ENCODE results near the gene APLF.

APLF gene, protein sequence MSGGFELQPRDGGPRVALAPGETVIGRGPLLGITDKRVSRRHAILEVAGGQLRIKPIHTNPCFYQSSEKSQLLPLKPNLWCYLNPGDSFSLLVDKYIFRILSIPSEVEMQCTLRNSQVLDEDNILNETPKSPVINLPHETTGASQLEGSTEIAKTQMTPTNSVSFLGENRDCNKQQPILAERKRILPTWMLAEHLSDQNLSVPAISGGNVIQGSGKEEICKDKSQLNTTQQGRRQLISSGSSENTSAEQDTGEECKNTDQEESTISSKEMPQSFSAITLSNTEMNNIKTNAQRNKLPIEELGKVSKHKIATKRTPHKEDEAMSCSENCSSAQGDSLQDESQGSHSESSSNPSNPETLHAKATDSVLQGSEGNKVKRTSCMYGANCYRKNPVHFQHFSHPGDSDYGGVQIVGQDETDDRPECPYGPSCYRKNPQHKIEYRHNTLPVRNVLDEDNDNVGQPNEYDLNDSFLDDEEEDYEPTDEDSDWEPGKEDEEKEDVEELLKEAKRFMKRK

DNA sequence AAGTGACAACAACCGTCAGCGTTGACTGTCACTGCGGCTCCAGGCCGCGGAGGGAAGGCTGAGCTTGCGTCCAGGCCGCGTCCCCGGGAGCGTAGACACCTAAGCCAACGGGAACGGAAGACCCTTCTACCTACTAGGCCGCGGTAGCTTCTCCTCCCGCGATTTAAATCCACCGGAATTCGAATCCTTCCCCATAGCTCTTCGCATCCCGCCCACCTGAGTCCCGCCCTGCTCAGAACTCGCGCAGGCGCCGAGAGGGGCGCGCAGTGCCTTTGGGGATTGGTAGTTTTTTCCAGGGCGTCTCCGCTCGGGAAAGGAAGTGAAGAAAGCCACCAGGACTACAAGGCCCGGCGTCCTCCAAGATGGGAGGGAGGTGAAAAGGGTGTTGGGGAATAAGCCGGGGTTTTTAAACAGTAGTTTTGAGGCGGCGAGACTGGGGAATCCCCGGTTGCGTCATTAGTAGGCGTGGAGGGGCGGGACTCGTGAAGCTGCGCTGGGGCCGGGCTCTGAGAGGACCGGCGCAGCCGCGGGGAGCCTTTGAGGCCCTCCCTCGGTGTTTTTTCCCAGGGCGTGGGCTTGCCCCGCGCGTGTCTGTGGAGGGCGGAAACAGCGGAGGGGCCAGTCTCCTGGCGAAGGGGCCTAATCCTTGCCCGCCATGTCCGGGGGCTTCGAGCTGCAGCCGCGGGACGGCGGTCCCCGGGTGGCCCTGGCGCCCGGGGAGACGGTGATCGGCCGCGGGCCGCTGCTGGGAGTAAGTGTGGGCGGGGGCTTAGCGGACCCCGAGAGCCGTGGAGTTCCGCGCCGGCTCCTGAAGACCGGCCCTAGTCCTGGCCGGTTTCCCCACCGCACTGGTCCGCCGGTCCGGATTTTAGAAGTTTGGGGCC is at the start of gene APLF, which contains the start of gene FBXO48:
Gene APLF, plus strand, starts transcription at position 509 of the 884 bp plus-strand sequence. Its CDS starts 147 bp downstream, at position 656.
Gene FBXO48, minus strand, starts transcription at position 218 of the 884 bp plus-strand sequence. CDS start 2,149 bp downstream, outside the sequence.
- DNase-seq (ENCODE audit: low read depth): peak; percentile 92

DNA sequence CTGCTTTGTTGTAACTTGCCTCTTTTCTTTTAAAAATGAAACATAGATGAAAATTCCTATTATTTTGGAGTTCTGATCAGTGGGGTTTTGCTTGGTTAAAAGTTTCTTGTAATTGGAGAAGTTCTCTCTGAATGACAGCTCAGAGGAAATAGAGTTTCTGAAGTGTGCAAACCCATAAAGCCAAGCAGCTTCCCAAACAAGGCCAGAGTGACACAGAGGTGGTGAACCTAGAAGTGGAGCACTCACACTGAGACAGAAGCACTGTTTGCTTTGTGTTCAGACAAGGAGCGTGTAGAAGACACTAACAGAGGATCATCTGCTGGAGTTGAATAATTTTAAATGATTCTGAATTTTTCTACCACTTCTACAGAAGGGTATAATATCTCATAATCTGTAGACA is 49.5 kb upstream of the APLF start:
- no peak for DNase-seq (ENCODE audit: low read depth)

- no peak for DNase-seq (ENCODE audit: low read depth)
These were observed 49.0 kb upstream of the APLF start for GRCh38 chr2:68418419-68418818.

GRCh38 chr2:68418855-68419254 is 48.5 kb upstream of the APLF start:
- no peak for DNase-seq (ENCODE audit: low read depth)

DNA sequence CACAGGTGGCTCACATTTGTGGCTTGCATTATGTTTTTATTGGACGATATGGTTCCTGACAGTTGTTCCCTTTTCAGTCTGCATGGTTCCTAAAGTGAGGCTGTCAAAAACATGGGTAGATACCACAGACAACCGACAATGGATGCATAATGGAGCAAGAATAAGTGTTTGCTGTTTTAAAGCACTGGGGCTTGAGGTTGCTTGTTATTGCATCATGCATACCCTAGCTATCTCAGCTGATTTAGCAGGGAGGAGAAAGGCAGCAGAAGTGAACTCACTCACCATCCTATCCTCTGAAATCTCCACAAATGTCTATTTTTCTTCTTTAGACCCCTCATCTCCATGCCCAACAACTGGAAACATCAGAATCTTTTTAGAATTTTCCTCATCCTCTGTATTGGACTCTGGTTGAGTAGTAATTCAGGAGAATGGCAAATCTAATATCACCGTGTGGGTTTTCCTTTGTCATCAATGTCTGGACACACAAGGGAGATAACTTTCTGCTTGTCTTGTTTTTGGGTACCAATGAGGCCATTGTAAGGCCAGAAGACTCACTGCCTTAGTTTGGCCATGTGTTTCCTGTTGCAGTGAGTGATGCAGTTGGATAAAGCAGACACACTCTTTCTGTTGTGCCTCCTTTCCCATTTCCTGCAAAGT is 47.0 kb upstream of the APLF start:
- no peak for DNase-seq (ENCODE audit: low read depth)

DNA sequence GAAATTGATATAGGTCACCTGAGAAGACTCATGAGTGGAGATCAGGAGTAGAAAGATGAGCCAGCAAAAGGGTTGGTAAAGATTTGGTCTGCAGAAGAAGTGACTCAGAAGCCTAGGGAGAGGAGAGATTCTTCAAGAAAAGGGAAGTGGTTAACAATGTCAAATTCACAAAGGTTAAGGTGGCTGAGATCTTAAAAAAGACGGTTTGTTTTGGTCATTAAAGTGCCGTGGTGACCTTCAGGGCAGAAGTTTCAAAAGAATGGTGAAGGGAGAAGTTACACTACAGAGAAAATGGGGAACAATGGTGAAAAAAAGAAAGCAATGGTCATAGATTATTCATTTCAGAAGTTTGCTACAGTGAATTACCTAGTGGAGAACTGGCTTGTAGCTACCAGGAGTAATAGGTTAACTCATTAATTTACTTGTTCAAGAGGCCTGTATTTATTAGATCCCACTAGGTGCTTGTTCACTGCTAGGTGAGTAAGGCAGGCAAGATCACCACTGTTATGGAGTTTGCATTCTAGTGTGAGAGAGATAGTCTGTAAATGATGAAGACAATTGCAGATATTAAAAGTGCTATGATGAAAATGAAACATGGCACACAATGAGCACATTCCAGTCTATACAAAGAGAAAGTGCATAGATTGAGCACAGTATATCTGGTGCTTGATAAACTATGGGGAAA is 43.3 kb upstream of the APLF start:
- DNase-seq (ENCODE audit: low read depth): no peak

GRCh38 chr2:68425503-68425902 is 41.9 kb upstream of the APLF start:
- DNase-seq (ENCODE audit: low read depth): no peak

DNA sequence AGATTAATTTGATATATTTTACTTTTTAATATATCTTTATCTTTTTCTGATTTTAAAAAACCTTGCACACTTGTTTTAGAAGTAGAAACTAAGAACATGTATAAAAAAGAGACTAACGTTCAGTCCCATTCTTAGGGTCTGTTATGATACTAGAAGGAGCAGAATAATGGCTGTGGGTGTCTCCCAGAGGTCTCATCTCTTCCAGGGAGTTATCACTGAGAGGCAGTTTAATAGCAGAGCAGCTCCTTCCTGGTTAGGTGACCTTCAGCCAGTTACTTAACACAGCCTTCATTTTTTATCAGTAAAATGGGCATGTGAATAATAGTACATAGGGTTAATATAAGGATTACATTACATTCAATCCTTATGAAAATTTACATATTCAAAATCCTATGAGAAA is 40.9 kb upstream of the APLF start:
- DNase-seq (ENCODE audit: low read depth): no peak

DNA sequence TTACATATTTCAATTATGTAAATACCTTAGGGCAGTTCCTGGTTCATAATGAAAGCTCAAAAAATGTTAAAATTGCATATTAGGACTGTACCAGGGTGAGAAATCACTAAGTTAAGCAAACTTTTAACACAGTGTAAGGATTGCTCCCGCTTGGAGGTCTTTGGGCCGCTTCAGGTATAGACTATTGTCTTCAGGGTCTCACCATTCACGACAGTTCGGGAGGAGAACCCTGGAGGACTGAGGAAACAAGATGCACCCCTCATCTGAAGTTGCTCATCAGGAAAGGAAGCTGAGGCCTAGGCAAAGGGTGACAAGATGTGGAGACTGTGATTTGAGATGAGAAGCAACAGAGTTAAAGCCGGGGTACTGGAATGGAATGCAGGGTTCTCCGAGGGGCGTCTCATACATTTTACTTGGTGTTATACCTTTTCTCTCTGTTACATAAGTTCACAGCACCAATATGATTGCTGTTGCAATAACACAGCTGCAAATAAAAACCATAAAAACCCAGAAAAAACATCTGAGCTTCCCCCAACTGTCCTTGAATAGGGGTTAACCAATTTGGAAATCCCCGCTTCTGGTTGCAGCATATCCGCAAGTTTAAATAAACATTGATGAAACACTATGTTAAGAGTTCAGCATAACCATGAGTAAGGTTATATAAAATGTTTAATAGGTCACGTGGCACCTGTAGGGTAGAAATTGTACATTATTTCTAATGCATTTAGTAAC is 40.4 kb upstream of the APLF start:
- DNase-seq (ENCODE audit: low read depth): no peak

- no peak for DNase-seq (ENCODE audit: low read depth)
These were observed 39.3 kb upstream of the APLF start for GRCh38 chr2:68428126-68428525.

- no peak for DNase-seq (ENCODE audit: low read depth)
These were observed 38.6 kb upstream of the APLF start for GRCh38 chr2:68428746-68429145.

GRCh38 chr2:68429311-68429826 is 38.0 kb upstream of the APLF start:
- DNase-seq (ENCODE audit: low read depth): no peak

- DNase-seq (ENCODE audit: low read depth): no peak
These were observed 35.9 kb upstream of the APLF start for GRCh38 chr2:68431316-68431972.

- DNase-seq (ENCODE audit: low read depth): no peak
These were observed 34.4 kb upstream of the APLF start for GRCh38 chr2:68432696-68433658.

DNA sequence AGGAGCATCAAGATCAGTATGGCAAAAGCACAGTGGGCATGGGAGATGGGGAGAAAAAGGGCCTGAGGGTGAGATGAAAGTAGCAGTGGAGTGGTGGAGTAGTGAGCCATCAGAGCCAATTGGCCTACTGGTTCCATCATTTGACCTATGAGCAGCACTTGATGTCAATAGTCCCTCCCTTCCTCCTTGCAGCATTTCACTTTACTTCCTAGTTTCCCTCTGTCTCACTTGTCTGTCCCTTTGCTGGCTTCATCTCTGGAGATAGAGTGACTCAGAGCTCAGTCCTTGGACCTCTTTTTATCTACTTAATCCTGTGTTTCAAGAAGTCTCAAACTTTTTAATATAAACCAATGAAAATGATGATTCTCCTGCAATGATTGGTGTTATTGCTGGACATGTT is 32.4 kb upstream of the APLF start:
- DNase-seq (ENCODE audit: low read depth): no peak

DNA sequence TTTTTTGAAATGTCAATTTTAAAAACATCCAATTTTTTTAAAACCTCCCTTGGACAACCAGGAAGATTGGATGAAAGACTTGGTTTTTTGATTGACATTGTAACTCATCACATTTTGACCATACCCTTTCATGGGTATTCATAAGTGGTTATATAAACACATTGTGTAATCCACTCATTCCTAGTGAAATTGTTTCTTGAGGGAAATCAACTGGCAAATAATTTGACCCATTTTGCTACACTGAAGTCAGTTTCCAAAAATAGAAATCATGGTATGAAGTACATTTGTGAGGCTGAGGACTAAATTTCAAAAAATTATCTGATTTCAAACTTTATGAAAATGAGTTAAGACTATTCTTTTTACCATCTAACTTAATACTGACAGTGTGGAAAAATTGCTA is 31.8 kb upstream of the APLF start:
- DNase-seq (ENCODE audit: low read depth): no peak

- DNase-seq (ENCODE audit: low read depth): no peak
These were observed 31.1 kb upstream of the APLF start for GRCh38 chr2:68436270-68436669.

DNA sequence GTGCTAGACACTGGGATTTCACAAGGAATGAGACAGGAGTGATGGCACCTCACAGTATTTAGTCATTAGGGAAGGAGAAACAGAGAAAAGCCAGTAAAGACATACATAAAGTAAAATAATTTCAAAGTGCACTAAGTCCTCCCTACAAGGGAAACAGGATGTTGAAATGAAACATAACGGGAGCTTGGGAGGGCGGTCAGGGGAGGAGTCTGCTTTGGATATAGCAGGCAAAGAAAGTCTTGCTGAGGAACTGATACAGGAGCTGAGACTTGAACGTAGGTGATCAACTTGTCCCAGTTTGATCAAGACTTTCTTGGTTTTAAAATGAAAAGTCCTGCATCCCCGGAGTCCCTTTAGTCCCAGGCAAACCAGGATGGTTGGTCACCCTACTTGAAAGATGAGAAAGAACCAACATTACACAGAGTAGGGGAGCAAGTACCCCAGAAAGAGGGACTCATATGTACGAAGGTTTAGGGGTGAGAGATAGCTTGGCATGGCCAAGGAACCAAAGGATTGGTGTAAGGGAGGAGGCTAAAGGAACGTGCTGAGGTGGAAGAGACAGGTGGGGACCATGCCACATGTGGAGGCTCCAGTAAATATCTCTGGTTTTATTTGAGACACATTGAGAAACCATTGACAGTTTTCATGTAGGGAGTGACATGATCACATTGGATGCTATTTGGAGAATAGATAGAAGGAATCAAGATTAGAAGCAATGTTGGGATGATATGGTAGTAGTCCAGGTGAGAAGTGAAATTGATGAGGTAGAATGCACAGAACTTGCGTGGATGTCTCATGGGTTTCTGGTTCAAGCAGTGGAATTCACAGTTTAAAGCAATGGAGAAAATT is 28.7 kb upstream of the APLF start:
- no peak for DNase-seq (ENCODE audit: low read depth)
